Esophagus muscularis mucosa (tissue), 3 donors: ENCODE measurements around the gene CBLL1.

ENCODE experiments used
- POLR2AphosphoS5 ChIP-seq, 2 donors: sonication (generic); formaldehyde crosslinking; IDR thresholded peaks; one replicate each; pipeline ENCODE4 v1.6.1; 2017; ENCODE audit warnings: antibody characterized with exemption in 2 of 2
- TF ChIP-seq, protein P1 (sequence below), 3 experiments: fragments of 200-600 bp in 2 of 3; fragments of 450-650 bp in 1 of 3; sonication (generic) in 2 of 3; IDR thresholded peaks; one replicate each; pipeline ENCODE4 v1.5.1; 2017 to 2019; ENCODE audit warnings: antibody characterized with exemption in 3 of 3, mild to moderate bottlenecking in 2 of 3, moderate library complexity in 1 of 3

- no peak for TF ChIP-seq POLR2AphosphoS5 (IDR thresholded peaks at IDR 0.05)
- TF ChIP-seq, protein P1, sequence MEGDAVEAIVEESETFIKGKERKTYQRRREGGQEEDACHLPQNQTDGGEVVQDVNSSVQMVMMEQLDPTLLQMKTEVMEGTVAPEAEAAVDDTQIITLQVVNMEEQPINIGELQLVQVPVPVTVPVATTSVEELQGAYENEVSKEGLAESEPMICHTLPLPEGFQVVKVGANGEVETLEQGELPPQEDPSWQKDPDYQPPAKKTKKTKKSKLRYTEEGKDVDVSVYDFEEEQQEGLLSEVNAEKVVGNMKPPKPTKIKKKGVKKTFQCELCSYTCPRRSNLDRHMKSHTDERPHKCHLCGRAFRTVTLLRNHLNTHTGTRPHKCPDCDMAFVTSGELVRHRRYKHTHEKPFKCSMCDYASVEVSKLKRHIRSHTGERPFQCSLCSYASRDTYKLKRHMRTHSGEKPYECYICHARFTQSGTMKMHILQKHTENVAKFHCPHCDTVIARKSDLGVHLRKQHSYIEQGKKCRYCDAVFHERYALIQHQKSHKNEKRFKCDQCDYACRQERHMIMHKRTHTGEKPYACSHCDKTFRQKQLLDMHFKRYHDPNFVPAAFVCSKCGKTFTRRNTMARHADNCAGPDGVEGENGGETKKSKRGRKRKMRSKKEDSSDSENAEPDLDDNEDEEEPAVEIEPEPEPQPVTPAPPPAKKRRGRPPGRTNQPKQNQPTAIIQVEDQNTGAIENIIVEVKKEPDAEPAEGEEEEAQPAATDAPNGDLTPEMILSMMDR (IDR thresholded peaks at IDR 0.05), result no peak
Observed at GRCh38 chr7:107792364-107792763, 48.4 kb downstream of the CBLL1 start.
